Left ventricle myocardium inferior (tissue), 1 donor: ENCODE measurements around the gene CLEC5A. TPM values are rescaled to one million over a fixed set of nuclear protein-coding genes. Genes with fewer than 3 reads are reported as not detected.

Experiments
- DNase-seq: peaks from one replicate; pipeline ENCODE4 v3.0.0-alpha.2; 2020
- H3K27ac ChIP-seq: fragments of 200-600 bp; replicated peaks from 2 replicates; pipeline ENCODE4 v1.8.0; 2021
- H3K27me3 ChIP-seq: fragments of 200-600 bp; 2 replicates; pipeline ENCODE4 v1.8.0; 2021; ENCODE audit warnings: low read depth
- H3K36me3 ChIP-seq: fragments of 200-600 bp; 2 replicates; pipeline ENCODE4 v1.8.0; 2021
- H3K4me1 ChIP-seq: fragments of 200-600 bp; 2 replicates; pipeline ENCODE4 v1.8.0; 2021
- H3K4me3 ChIP-seq: fragments of 200-600 bp; 2 replicates; pipeline ENCODE4 v1.8.0; 2021; ENCODE audit warnings: mild to moderate bottlenecking, moderate library complexity
- H3K9me3 ChIP-seq: fragments of 200-600 bp; replicated peaks from 2 replicates; pipeline ENCODE4 v1.8.0; 2021
- CTCF ChIP-seq: fragments of 200-600 bp; IDR thresholded peaks from 2 replicates; pipeline ENCODE4 v1.8.0; 2021; ENCODE audit warnings: antibody characterized with exemption, mild to moderate bottlenecking, borderline replicate concordance
- intact Hi-C: fragments of 100-400 bp; cut with micrococcal nuclease; formaldehyde crosslinking; loops from one replicate; pipeline ENCODE4 v1.11.0; 2022
- total RNA-seq: library from RNA; stranded (reverse); fragmentation: NEBNext Ultra II Directional; extraction: Animal tissue kit (Norgen Biotek cat#: 25700); gene quantifications from one replicate; pipeline ENCODE4 v1.2.1, GENCODE V29; 2021
- donor health status: DM: no; HTN: yes; CAD: no; lungs with severe emphysema.

The CLEC5A gene
- total RNA-seq, 1 donor from 2014 or later: 0.47 TPM

- intact Hi-C loops: no loop called here
- Histone ChIP-seq H3K36me3 (no peaks in the 10 kb centered on the region), H3K4me1 (no peaks in the 10 kb centered on the region), H3K9me3 (peaks cover 10% of the 10 kb centered on the region), H3K27ac (no peak overlapping the region), H3K4me3 (no peak overlapping the region), H3K27me3 (no peaks in the 10 kb centered on the region)
- TF ChIP-seq CTCF: no peak
- no peak for DNase-seq
Measured at GRCh38 chr7:141884539-141885225, 62.1 kb downstream of the CLEC5A start.

DNA sequence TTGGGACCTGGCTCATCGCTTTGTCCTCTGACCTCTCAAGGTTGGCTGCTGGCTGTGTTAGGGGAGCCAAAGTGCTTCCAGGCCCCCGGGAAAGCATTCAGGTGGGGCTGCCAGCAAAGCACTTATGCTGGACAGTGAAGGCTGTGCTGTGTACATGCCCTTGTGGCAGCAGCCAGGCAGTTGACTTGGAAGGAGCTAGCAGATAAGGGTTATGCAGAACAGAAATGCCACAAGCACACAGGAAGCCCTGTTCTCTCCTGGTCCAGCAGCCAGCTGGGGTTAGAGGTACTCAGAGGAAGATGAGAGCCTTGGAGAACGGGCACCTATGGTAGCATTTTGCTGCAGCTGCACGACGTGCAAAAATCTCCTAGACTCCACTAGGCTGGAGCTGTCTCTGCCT is 65.8 kb downstream of the CLEC5A start:
- H3K27me3 ChIP-seq: no peaks in the 10 kb centered on the region
- H3K36me3 ChIP-seq: no peaks in the 10 kb centered on the region
- H3K4me3 ChIP-seq: no peak overlapping the region
- no peak for TF ChIP-seq CTCF
- intact Hi-C loops: no loop called here
- H3K27ac ChIP-seq: no peak overlapping the region
- H3K4me1 ChIP-seq: no peaks in the 10 kb centered on the region
- no peak for DNase-seq
- peaks cover 24% of the 10 kb centered on the region for H3K9me3 ChIP-seq

GRCh38 chr7:141877365-141877764 is 69.4 kb downstream of the CLEC5A start:
- Histone ChIP-seq H3K36me3 (no peaks in the 10 kb centered on the region), H3K4me3 (no peak overlapping the region), H3K27ac (no peak overlapping the region), H3K9me3 (peaks cover 40% of the 10 kb centered on the region), H3K4me1 (no peaks in the 10 kb centered on the region), H3K27me3 (no peaks in the 10 kb centered on the region)
- intact Hi-C loops: no loop called here
- no peak for TF ChIP-seq CTCF
- DNase-seq: no peak

Other genes with a start within 250 kb of the CLEC5A start
- gene DENND11, start 244.8 kb downstream of the CLEC5A start, total RNA-seq: 8.5 TPM
- not detected for gene WEE2, start 238.6 kb downstream of the CLEC5A start, total RNA-seq
- gene SSBP1, start 208.6 kb downstream of the CLEC5A start, total RNA-seq: 83.8 TPM
- gene TAS2R3, start 182.9 kb downstream of the CLEC5A start, total RNA-seq: 0.41 TPM
- 0.25 TPM for gene TAS2R4, start 170.3 kb downstream of the CLEC5A start, total RNA-seq
- 0.47 TPM for gene TAS2R5, start 156.8 kb downstream of the CLEC5A start, total RNA-seq
- gene PRSS37, start 105.5 kb downstream of the CLEC5A start, total RNA-seq: not detected
- gene OR9A4, start 30.6 kb downstream of the CLEC5A start, total RNA-seq: not detected
- not detected for gene TAS2R38, start 26.8 kb upstream of the CLEC5A start, total RNA-seq
- gene MGAM, start 48.9 kb upstream of the CLEC5A start, total RNA-seq: 0.82 TPM
- gene MGAM2, start 164.7 kb upstream of the CLEC5A start, total RNA-seq: not detected